ENCODE results near the gene EEF2. TPM values are rescaled to one million over a fixed set of nuclear protein-coding genes. Genes with fewer than 3 reads are reported as not detected.

The EEF2 gene
- total RNA-seq, 2 experiments from 2014 or later: 1,633 to 3,507 TPM

DNA sequence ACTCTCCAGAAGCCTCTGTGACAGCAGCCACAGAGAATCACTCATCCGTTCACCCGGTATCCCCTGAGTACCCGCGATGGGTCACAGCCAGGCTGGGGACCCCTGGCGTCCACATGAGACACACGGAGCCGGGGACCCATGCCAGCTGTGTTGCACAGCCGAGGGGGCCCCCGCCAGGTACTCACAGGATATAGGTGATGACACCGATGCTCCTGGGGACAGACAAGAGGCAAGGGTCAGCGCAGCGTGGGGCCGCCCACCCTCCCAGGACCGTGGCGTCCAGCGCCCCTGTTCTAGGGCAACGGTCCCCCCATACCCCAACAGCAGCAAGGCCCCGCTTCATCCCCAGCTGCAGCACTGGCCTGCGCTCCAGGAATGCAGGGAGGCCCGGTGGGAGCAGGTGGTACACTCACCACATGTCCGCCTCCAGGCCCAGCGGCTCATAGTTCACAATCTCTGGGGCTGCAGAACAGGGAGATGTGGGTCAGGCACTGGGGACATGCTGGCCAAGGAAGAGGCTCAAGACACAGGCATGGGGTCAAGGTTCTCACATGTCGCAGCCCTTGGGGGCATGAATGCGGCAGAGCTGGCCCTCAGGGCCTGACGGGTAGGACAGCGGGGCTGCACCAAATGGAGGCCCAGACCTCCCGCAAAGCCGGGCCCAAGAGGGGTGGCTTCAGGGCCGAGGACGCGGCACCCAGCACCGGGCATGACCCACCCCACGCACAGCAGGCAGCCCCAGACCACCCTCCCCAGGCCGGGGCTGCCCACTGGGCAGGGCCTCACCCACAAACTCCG lies 21.6 kb downstream of the EEF2 start:
- Histone ChIP-seq H3K79me2 (ENCODE audit: insufficient read depth, low read depth, low read length) (no peaks in the 10 kb centered on the region), H3K4me2 (ENCODE audit: low read length) (no peak overlapping the region), H3K9me3 (ENCODE audit: low read length) (no peaks in the 10 kb centered on the region), H3K4me3 (ENCODE audit: low read depth, low read length, poor library complexity, severe bottlenecking) (no peak overlapping the region), H3K27ac (ENCODE audit: low read depth, low read length, poor library complexity, severe bottlenecking) (no peak overlapping the region), H4K20me1 (ENCODE audit: insufficient read depth, low read length) (no peaks in the 10 kb centered on the region), H3K4me1 (ENCODE audit: insufficient read depth, low read length, poor library complexity, severe bottlenecking) (no peaks in the 10 kb centered on the region), H2AFZ (ENCODE audit: low read length) (no peak overlapping the region), H3K36me3 (ENCODE audit: insufficient read depth, low read length) (peaks cover 59% of the 10 kb centered on the region), H3K9me2 (ENCODE audit: insufficient read depth, low read length) (no peaks in the 10 kb centered on the region)
- no peak for TF ChIP-seq EZH2phosphoT487 (IDR thresholded peaks at IDR 0.05; ENCODE audit: borderline replicate concordance, low read depth, low read length)
- TF ChIP-seq, protein P1, sequence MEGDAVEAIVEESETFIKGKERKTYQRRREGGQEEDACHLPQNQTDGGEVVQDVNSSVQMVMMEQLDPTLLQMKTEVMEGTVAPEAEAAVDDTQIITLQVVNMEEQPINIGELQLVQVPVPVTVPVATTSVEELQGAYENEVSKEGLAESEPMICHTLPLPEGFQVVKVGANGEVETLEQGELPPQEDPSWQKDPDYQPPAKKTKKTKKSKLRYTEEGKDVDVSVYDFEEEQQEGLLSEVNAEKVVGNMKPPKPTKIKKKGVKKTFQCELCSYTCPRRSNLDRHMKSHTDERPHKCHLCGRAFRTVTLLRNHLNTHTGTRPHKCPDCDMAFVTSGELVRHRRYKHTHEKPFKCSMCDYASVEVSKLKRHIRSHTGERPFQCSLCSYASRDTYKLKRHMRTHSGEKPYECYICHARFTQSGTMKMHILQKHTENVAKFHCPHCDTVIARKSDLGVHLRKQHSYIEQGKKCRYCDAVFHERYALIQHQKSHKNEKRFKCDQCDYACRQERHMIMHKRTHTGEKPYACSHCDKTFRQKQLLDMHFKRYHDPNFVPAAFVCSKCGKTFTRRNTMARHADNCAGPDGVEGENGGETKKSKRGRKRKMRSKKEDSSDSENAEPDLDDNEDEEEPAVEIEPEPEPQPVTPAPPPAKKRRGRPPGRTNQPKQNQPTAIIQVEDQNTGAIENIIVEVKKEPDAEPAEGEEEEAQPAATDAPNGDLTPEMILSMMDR (conservative IDR thresholded peaks at IDR 0.05; ENCODE audit: low read length): no peak
- ChIA-PET CTCF (ENCODE audit: unreplicated experiment) (no interaction called here), POLR2A (no interaction called here)
- BruUV-seq (replicated peaks): no TSS peak
- no peak for DNase-seq (ENCODE audit: low spot score)
- intact Hi-C loops (cut with micrococcal nuclease; ENCODE audit: unreplicated experiment): no loop called here

DNA sequence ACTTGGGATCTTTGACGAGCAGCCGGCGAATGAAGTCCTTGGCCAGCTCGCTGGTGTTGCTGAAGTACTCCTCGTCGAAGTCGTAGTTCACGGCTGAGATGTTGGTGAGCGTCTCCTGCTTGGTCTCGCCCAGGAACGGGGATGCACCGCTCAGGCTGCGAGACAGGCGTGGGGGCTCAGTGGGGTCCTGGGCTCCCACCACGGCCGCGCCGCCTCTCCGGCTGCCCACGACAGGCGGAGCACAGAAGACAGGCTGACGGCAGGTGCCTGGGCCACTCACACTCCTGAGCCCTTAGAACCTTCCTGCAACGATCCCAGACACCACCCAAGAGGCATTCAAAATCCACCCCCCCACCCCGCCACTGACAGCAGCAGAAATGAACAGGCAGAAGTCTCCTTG lies 24.3 kb downstream of the EEF2 start:
- no TSS peak for BruUV-seq (replicated peaks)
- peaks cover 56% of the 10 kb centered on the region for H3K36me3 ChIP-seq (ENCODE audit: insufficient read depth, low read length)
- no peaks in the 10 kb centered on the region for H3K4me1 ChIP-seq (ENCODE audit: insufficient read depth, low read length, poor library complexity, severe bottlenecking)
- no peaks in the 10 kb centered on the region for H3K9me3 ChIP-seq (ENCODE audit: low read length)
- CTCF ChIA-PET (ENCODE audit: unreplicated experiment): no interaction called here
- no peaks in the 10 kb centered on the region for H3K79me2 ChIP-seq (ENCODE audit: insufficient read depth, low read depth, low read length)
- TF ChIP-seq EZH2phosphoT487 (IDR thresholded peaks at IDR 0.05; ENCODE audit: borderline replicate concordance, low read depth, low read length): no peak
- TF ChIP-seq, protein P1 (conservative IDR thresholded peaks at IDR 0.05; ENCODE audit: low read length): no peak
- H3K27ac ChIP-seq (ENCODE audit: low read depth, low read length, poor library complexity, severe bottlenecking): no peak overlapping the region
- no peaks in the 10 kb centered on the region for H3K9me2 ChIP-seq (ENCODE audit: insufficient read depth, low read length)
- POLR2A ChIA-PET: no interaction called here
- no peaks in the 10 kb centered on the region for H4K20me1 ChIP-seq (ENCODE audit: insufficient read depth, low read length)
- intact Hi-C loops (cut with micrococcal nuclease; ENCODE audit: unreplicated experiment): no loop called here
- no peak overlapping the region for H3K4me3 ChIP-seq (ENCODE audit: low read depth, low read length, poor library complexity, severe bottlenecking)
- H3K4me2 ChIP-seq (ENCODE audit: low read length): no peak overlapping the region
- no peak for DNase-seq (ENCODE audit: low spot score)
- H2AFZ ChIP-seq (ENCODE audit: low read length): no peak overlapping the region

DNA sequence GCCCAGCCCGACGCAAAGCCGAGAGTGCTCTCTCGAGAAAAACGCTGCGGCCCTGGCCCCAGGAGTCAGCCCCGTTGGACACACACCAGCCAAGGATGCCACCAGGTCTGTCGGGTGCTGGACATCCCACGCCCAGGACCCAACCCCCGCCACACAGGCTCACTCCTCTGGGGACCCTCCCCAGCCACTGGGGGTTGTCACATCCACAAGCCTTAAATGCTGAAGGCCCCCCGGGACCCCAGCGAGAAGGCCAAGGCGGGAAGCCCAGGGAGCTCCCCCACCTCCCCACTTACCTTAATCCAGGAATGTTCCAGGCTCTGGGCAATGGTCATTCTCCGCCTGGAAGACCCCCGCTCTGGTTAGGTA lies 25.5 kb downstream of the EEF2 start:
- H3K4me1 ChIP-seq (ENCODE audit: insufficient read depth, low read length, poor library complexity, severe bottlenecking): no peaks in the 10 kb centered on the region
- DNase-seq (ENCODE audit: low spot score): no peak
- no peak overlapping the region for H3K4me2 ChIP-seq (ENCODE audit: low read length)
- H3K27ac ChIP-seq (ENCODE audit: low read depth, low read length, poor library complexity, severe bottlenecking): no peak overlapping the region
- ChIA-PET POLR2A (no interaction called here), CTCF (ENCODE audit: unreplicated experiment) (no interaction called here)
- BruUV-seq (replicated peaks): no TSS peak
- no peak overlapping the region for H2AFZ ChIP-seq (ENCODE audit: low read length)
- intact Hi-C loops (cut with micrococcal nuclease; ENCODE audit: unreplicated experiment): no loop called here
- no peaks in the 10 kb centered on the region for H3K9me3 ChIP-seq (ENCODE audit: low read length)
- H3K36me3 ChIP-seq (ENCODE audit: insufficient read depth, low read length): peaks cover 54% of the 10 kb centered on the region
- H4K20me1 ChIP-seq (ENCODE audit: insufficient read depth, low read length): no peaks in the 10 kb centered on the region
- no peaks in the 10 kb centered on the region for H3K79me2 ChIP-seq (ENCODE audit: insufficient read depth, low read depth, low read length)
- H3K4me3 ChIP-seq (ENCODE audit: low read depth, low read length, poor library complexity, severe bottlenecking): no peak overlapping the region
- H3K9me2 ChIP-seq (ENCODE audit: insufficient read depth, low read length): no peaks in the 10 kb centered on the region
- TF ChIP-seq EZH2phosphoT487 (IDR thresholded peaks at IDR 0.05; ENCODE audit: borderline replicate concordance, low read depth, low read length): no peak
- TF ChIP-seq, protein P1 (conservative IDR thresholded peaks at IDR 0.05; ENCODE audit: low read length): no peak
